ENCODE results near the gene CCDC24. TPM values are rescaled to one million over a fixed set of nuclear protein-coding genes. Genes with fewer than 3 reads are reported as not detected.
A peak's percentile ranks its signal among the peaks of the same experiment; 100 is the strongest.

The CCDC24 gene
- total and polyA plus RNA-seq, 2 of the 4 experiments (the other 2 are of a cell fraction): 1.4 to 4.6 TPM

- CTCF ChIA-PET: no interaction called here
- in situ Hi-C loops (cut with MboI; ENCODE audit: low sequenced_read_pairs): no loop called here
- TF ChIP-seq POLR2A (IDR thresholded peaks at IDR 0.05; ENCODE audit: low read depth, low read length): 0 out of 2 replicates have a peak, but pooled peaks have one; percentile 2
- TF ChIP-seq RFX5 (IDR thresholded peaks at IDR 0.05; ENCODE audit: low read depth, low read length): no peak
- peak; percentile 19; the same call in 1 of the 2 replicates for TF ChIP-seq MAZ (IDR thresholded peaks at IDR 0.05; ENCODE audit: borderline replicate concordance, low read depth, low read length)
Measured at GRCh38 chr1:43978551-43979260, 12.7 kb upstream of the CCDC24 start, which contains the start of gene B4GALT2. TSS of gene B4GALT2 (plus strand) at chr1:43979210. CDS start at chr1:43981161, 1,951 bp downstream.

More at GRCh38 chr1:43978551-43979260, 12.7 kb upstream of the CCDC24 start, which contains the start of gene B4GALT2:
- H4K20me1 ChIP-seq (ENCODE audit: insufficient read depth, low read length): peaks cover 50% of the 10 kb centered on the region
- H2BK5ac ChIP-seq (ENCODE audit: low read depth, low read length, poor library complexity, severe bottlenecking): peak within 1 kb of the TSS; percentile 69
- H4K91ac ChIP-seq (ENCODE audit: insufficient read depth, low read depth, low read length): peak within 1 kb of the TSS; percentile 90
- peaks cover 23% of the 10 kb centered on the region for H3K4me1 ChIP-seq (ENCODE audit: control insufficient read depth, insufficient read depth, low read length)
- peak within 1 kb of the TSS; percentile 95 for H3K4ac ChIP-seq (ENCODE audit: low read depth, low read length)
- dilution Hi-C loops (cut with HindIII; ENCODE audit: low sequenced_read_pairs, unreplicated experiment) (no loop called here), intact Hi-C loops (cut with micrococcal nuclease) (no loop called here)
- peaks cover 47 to 79% of the 10 kb centered on the region in 2 experiments; a peak in 3 of 4 replicates for H3K79me1 ChIP-seq (ENCODE audit: low read depth in 1 of 2, low read length in 2 of 2)
- peak within 1 kb of the TSS; percentile 20 for H2BK120ac ChIP-seq (ENCODE audit: low read depth, low read length)
- H3K4me3 ChIP-seq (ENCODE audit: insufficient read depth, low read depth, low read length): peak within 1 kb of the TSS; percentile 72
- H2AK5ac ChIP-seq (ENCODE audit: low read depth, low read length): peak within 1 kb of the TSS; percentile 76
- H2AFZ ChIP-seq (replicated peaks; ENCODE audit: low read length, poor library complexity): peak within 1 kb of the TSS; percentile 93
- H3K27ac ChIP-seq (ENCODE audit: insufficient read depth, low read length): peak within 1 kb of the TSS; percentile 86
- peaks cover 42% of the 10 kb centered on the region for H3K9me1 ChIP-seq (ENCODE audit: insufficient read depth, low read length)
- H3K27me3 ChIP-seq (ENCODE audit: control insufficient read depth, insufficient read depth, low read length): no peaks in the 10 kb centered on the region
- H3K9me3 ChIP-seq (ENCODE audit: control insufficient read depth, insufficient read depth, low read length): no peaks in the 10 kb centered on the region
- H3K36me3 ChIP-seq (ENCODE audit: control insufficient read depth, insufficient read depth, low read length): peaks cover 35% of the 10 kb centered on the region
- peak within 1 kb of the TSS; percentile 39; the same call in 1 of the 2 replicates for H3K56ac ChIP-seq (ENCODE audit: extremely low read depth, insufficient read depth, low read length)
- peak within 1 kb of the TSS; percentile 25 for H4K5ac ChIP-seq (ENCODE audit: low read depth, low read length)
- 11% methylated on average over 15 of the region's 54 CpGs; no CpG with 5 or more reads in 1 of the 2 experiments for WGBS, 2 experiments (ENCODE audit: extremely low coverage in 2 of 2, insufficient read length in 1 of 2)
- peak within 1 kb of the TSS; percentile 100 for H2AK9ac ChIP-seq (replicated peaks; ENCODE audit: low read depth, low read length, poor library complexity)
- H3K4me2 ChIP-seq (ENCODE audit: low read depth, low read length): peak within 1 kb of the TSS; percentile 96
- no peak within 1 kb of the TSS; the same call in 1 of the 2 replicates for H3K18ac ChIP-seq (ENCODE audit: low read depth, low read length)
- no peak within 1 kb of the TSS for H2BK20ac ChIP-seq (ENCODE audit: low read depth, low read length)
- no TSS peak for BruUV-seq (replicated peaks)
- H3K14ac ChIP-seq (replicated peaks; ENCODE audit: low read depth, low read length): peak within 1 kb of the TSS; percentile 88
- H2BK15ac ChIP-seq (ENCODE audit: low read depth, low read length): peak within 1 kb of the TSS; percentile 69; the same call in 2 of the 3 replicates
- H4K8ac ChIP-seq (ENCODE audit: low read depth in 2 of 2, low read length in 2 of 2): peak within 1 kb of the TSS; percentile 79
- POLR2A ChIA-PET (ENCODE audit: unreplicated experiment): no interaction called here
- H3K23ac ChIP-seq (ENCODE audit: low read depth, low read length): peak within 1 kb of the TSS; percentile 84
- peak within 1 kb of the TSS; percentile 89 for H3K9ac ChIP-seq (ENCODE audit: low read depth, low read length)
- DNase-seq (no peak), ATAC-seq (ENCODE audit: low read depth) (peak; percentile 33)
